HG03159 (cell line): ENCODE measurements around the gene VKORC1L1.
"Not testable (repeated sequence)": the region's sequence is repeated elsewhere in the genome, so short reads cannot be mapped to it uniquely, and the experiment has no call there.

ENCODE experiments used
- ATAC-seq: cut with Tn5 transposase; IDR thresholded peaks from one replicate; pipeline ENCODE4 v1.9.1; 2021; ENCODE audit warnings: mild to moderate bottlenecking, moderate library complexity; ENCODE audit not compliant: unreplicated experiment

Gene VKORC1L1

GRCh38 chr7:65975814-65976445 lies 103.1 kb downstream of the VKORC1L1 start:
- no peak for ATAC-seq

- no peak for ATAC-seq
These were observed 103.9 kb downstream of the VKORC1L1 start for GRCh38 chr7:65976659-65977196.

- ATAC-seq: no peak
These were observed 106.2 kb downstream of the VKORC1L1 start for GRCh38 chr7:65978891-65979582.

- ATAC-seq: no peak
These were observed 107.0 kb downstream of the VKORC1L1 start for GRCh38 chr7:65979583-65980477.

GRCh38 chr7:65980478-65981250 lies 107.8 kb downstream of the VKORC1L1 start:
- ATAC-seq: peak; percentile 70

GRCh38 chr7:65981965-65982792 lies 109.3 kb downstream of the VKORC1L1 start, which contains the start of gene GUSB:
Gene GUSB, minus strand, starts transcription at chr7:65982213. Its CDS starts 30 bp downstream, at chr7:65982183.
- ATAC-seq: peak; percentile 76

GRCh38 chr7:65983965-65984658 lies 111.2 kb downstream of the VKORC1L1 start:
- ATAC-seq: no peak

GRCh38 chr7:65988084-65988483 lies 115.2 kb downstream of the VKORC1L1 start:
- ATAC-seq: no peak

GRCh38 chr7:65988503-65988902 lies 115.6 kb downstream of the VKORC1L1 start:
- not testable (repeated sequence) for ATAC-seq

GRCh38 chr7:65989694-65990080 lies 116.8 kb downstream of the VKORC1L1 start:
- ATAC-seq: no peak

GRCh38 chr7:65991829-65992228 lies 119.0 kb downstream of the VKORC1L1 start:
- ATAC-seq: not testable (repeated sequence)

GRCh38 chr7:65992526-65992925 lies 119.7 kb downstream of the VKORC1L1 start:
- no peak for ATAC-seq

GRCh38 chr7:65994984-65995383 lies 122.1 kb downstream of the VKORC1L1 start:
- ATAC-seq: not testable (repeated sequence)

- ATAC-seq: not testable (repeated sequence)
These were observed 128.0 kb downstream of the VKORC1L1 start for GRCh38 chr7:66000823-66001417.

- not testable (repeated sequence) for ATAC-seq
These were observed 132.3 kb downstream of the VKORC1L1 start for GRCh38 chr7:66005115-66005671.

GRCh38 chr7:66007232-66007631 lies 134.4 kb downstream of the VKORC1L1 start:
- no peak for ATAC-seq
